IPS DF 4.7 (cell line): ENCODE results near the gene BAIAP2.

Source experiments
- DNase-seq: peaks from one replicate; pipeline ENCODE4 v3.0.0-alpha.2; 2013; ENCODE audit warnings: low spot score; ENCODE audit errors: extremely low read depth

BAIAP2 gene

GRCh38 chr17:81034779-81035520, at the start of gene BAIAP2:
TSS of gene BAIAP2 (plus strand) at chr17:81035151. CDS start at chr17:81035255, 104 bp downstream.
- no peak for DNase-seq

- no peak for DNase-seq
Measured at GRCh38 chr17:80986046-80986445, 48.9 kb upstream of the BAIAP2 start.

GRCh38 chr17:80986816-80987475, 48.0 kb upstream of the BAIAP2 start:
- DNase-seq: no peak

GRCh38 chr17:80987941-80988461, 47.0 kb upstream of the BAIAP2 start:
- DNase-seq: no peak

- DNase-seq: no peak
Measured at GRCh38 chr17:80989586-80989913, 45.4 kb upstream of the BAIAP2 start.

GRCh38 chr17:80990921-80991644, 43.9 kb upstream of the BAIAP2 start:
- DNase-seq: no peak

GRCh38 chr17:80991645-80992076, 43.3 kb upstream of the BAIAP2 start, which contains the start of gene CHMP6:
TSS of gene CHMP6 (plus strand) at chr17:80991841. CDS start at chr17:80991919, 78 bp downstream.
- no peak for DNase-seq

GRCh38 chr17:80992077-80992947, 42.6 kb upstream of the BAIAP2 start:
- no peak for DNase-seq

GRCh38 chr17:80992948-80993624, 41.9 kb upstream of the BAIAP2 start:
- no peak for DNase-seq

GRCh38 chr17:80995131-80995530, 39.8 kb upstream of the BAIAP2 start:
- DNase-seq: no peak

- DNase-seq: no peak
Measured at GRCh38 chr17:80996422-80997305, 38.3 kb upstream of the BAIAP2 start.

GRCh38 chr17:80997424-80998117, 37.4 kb upstream of the BAIAP2 start:
- no peak for DNase-seq

GRCh38 chr17:80998118-80998747, 36.7 kb upstream of the BAIAP2 start:
- DNase-seq: no peak

- no peak for DNase-seq
Measured at GRCh38 chr17:80998748-80999535, 36.0 kb upstream of the BAIAP2 start.

- DNase-seq: no peak
Measured at GRCh38 chr17:80999536-81000333, 35.2 kb upstream of the BAIAP2 start.

- DNase-seq: no peak
Measured at GRCh38 chr17:81000334-81000630, 34.7 kb upstream of the BAIAP2 start.
